Neural progenitor cell (in vitro differentiated cells): ENCODE data around the gene EIF1B.

Experiments
- CTCF ChIP-seq: fragments of 200-600 bp; sonication (generic); IDR thresholded peaks from 2 replicates; pipeline ENCODE4 v1.5.1; 2017; ENCODE audit warnings: antibody characterized with exemption, mild to moderate bottlenecking
- EZH2 ChIP-seq: fragments of 200-600 bp; sonication (generic); IDR thresholded peaks from 2 replicates; pipeline ENCODE4 v1.6.1; 2017; ENCODE audit warnings: antibody characterized with exemption, mild to moderate bottlenecking, moderate library complexity

DNA sequence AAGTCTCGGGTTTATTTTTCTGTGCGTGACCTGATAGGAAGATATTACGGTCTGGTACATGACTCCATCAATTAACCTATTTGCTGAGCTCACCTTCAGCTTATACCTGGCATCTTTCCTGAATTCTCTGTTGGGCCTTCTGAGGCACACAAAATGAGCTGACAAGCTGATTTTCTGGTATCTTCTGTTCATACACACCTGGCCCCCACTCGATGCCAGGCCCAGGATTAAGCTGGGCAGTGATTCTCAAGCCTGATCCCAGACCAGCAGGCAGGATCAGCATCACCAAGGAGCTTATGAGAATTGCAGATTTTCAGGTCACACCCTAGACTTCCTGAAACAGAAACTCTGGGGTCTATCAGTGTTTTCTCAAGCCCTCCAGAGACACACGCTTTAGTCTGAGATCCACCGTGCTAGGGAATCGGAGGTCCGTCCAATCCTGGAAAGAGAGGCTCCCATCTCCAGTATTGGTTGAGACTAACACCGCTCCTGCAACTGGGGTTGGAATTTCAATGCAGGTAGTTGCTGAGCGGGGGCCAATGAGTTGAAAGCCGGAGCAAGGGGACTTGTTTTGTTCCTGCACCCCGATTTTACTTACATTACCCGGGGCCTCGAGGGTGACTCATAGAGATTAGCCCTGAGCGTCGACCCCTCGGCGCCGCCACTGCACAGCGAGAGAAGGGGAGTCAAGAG lies 636 bp upstream of the EIF1B start:
- TF ChIP-seq CTCF (no peak), EZH2 (no peak)
